Body of pancreas (tissue), 4 donors: Measurements from ENCODE around the gene NR6A1.

Source experiments
- POLR2A ChIP-seq, 3 donors: fragments of 450-650 bp; IDR thresholded peaks; one replicate each; pipeline ENCODE4 v1.6.1; 2016; ENCODE audit warnings: antibody characterized with exemption in 3 of 3, mild to moderate bottlenecking in 2 of 3
- TF ChIP-seq, protein P1 (sequence below), 7 experiments: fragments of 450-650 bp in 4 of 7; fragments of 200-600 bp in 3 of 7; sonication (generic) in 3 of 7; IDR thresholded peaks; one replicate each; pipeline ENCODE4 v1.5.1; 2016 to 2019; ENCODE audit warnings: antibody characterized with exemption in 7 of 7

DNA sequence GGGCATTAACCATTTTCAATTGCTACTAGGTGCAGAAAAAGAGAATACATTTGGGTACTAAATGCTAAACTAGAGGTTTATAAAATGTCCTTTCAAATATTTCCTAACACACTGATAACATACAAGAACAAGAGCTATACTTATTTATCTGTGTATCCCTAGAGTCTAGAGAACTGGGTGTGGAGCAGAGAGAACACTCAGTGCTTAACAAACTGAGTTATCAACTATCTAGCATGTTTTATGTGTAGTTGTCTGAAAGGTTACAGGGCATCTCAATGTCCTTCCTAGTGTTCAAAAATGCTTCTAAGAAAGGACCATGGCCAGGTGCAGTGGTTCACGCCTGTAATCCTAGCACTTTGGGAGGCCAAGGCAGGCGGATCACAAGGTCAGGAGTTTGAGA is 40.3 kb downstream of the NR6A1 start:
- TF ChIP-seq, protein P1, sequence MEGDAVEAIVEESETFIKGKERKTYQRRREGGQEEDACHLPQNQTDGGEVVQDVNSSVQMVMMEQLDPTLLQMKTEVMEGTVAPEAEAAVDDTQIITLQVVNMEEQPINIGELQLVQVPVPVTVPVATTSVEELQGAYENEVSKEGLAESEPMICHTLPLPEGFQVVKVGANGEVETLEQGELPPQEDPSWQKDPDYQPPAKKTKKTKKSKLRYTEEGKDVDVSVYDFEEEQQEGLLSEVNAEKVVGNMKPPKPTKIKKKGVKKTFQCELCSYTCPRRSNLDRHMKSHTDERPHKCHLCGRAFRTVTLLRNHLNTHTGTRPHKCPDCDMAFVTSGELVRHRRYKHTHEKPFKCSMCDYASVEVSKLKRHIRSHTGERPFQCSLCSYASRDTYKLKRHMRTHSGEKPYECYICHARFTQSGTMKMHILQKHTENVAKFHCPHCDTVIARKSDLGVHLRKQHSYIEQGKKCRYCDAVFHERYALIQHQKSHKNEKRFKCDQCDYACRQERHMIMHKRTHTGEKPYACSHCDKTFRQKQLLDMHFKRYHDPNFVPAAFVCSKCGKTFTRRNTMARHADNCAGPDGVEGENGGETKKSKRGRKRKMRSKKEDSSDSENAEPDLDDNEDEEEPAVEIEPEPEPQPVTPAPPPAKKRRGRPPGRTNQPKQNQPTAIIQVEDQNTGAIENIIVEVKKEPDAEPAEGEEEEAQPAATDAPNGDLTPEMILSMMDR (IDR thresholded peaks at IDR 0.05), result no peak
- no peak for TF ChIP-seq POLR2A (IDR thresholded peaks at IDR 0.05)
